Umbilical cord (tissue), 2 donors: Measurements from ENCODE around the gene VAMP1. TPM values are rescaled to one million over a fixed set of nuclear protein-coding genes. Genes with fewer than 3 reads are reported as not detected.
"Not testable (repeated sequence)": the region's sequence is repeated elsewhere in the genome, so short reads cannot be mapped to it uniquely, and the experiment has no call there.

Experiments used
- DNase-seq: peaks from one replicate; pipeline ENCODE4 v3.0.0-alpha.2; 2015; ENCODE audit warnings: low spot score
- total RNA-seq: library from RNA; depleted of rRNA; stranded (reverse); fragments of >200 nt; gene quantifications from one replicate; pipeline ENCODE4 v1.2.3, GENCODE V29; 2014; ENCODE audit warnings: low replicate concordance; ENCODE audit not compliant: insufficient read depth

Gene VAMP1
- total RNA-seq, 1 donor from 2014 or later = 1.2 TPM

DNA sequence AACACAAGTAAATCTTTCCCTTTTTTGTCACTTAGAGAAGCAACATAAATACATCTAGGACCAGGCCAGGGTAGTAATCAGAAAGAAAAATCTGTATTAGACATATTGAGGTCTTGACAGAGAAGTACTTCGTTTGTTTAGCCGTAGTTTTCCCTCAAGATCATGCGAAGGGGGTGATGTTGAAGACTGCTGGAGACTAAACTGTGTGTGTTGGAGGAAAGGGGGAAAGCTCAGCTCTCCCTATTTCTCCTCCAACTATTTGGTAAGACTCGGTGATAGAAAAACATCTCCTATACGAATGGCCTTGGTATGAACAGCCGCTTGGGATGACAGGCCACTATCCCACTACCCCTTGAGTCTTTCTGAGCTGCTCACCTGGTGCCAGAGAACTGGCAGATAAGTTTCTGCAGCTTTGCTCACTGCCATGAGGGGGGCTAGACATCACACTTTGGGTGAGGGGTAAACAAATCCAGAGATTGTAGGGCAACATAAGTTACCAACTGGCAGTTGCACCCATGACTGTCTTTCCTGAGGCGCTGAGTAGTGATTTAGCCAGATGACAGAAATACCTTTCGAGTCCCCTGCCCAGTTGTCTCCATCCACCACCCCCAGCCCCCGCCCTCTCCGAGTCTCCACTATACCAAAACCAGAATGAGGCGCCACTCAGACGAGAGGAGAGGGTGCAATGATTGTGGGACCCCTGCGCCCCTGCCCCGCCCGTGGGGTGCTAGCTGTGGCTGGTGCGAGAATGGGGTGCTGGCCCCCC, 685 bp downstream of the VAMP1 start:
- DNase-seq = no peak

DNA sequence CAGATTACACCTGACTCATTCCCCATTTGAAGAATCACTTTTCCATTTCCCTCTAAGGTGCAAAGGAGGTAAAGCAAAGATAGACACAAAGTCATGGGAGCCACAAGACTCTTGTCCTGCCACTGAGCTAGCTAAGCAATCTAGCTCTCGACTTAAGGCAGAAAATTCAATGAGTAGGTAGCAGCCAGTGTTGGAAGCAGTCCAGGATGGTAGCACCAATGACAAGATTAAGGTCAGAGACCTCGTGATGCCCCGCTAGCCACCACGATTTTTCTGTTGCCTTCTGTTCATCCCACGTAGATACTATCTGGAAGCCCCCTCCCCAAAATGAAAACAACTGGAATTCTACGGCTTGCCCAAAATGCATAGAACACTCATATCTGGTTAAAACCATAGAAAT, 1.4 kb downstream of the VAMP1 start:
- DNase-seq = no peak

DNA sequence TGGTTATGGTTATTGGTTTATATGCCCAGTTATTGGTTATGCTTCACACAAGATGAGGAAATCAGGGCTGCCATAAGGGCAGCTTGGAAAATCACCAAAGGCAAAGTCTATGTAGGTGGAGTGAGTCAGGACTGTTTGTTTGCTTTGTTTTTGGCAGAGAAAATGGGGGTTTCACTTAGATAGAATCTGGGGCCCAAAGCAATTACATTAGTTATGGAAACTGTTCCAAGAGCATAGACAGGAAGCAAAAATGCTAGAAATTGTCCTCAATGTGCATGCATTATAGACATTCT, 2.2 kb downstream of the VAMP1 start:
- no peak for DNase-seq

DNA sequence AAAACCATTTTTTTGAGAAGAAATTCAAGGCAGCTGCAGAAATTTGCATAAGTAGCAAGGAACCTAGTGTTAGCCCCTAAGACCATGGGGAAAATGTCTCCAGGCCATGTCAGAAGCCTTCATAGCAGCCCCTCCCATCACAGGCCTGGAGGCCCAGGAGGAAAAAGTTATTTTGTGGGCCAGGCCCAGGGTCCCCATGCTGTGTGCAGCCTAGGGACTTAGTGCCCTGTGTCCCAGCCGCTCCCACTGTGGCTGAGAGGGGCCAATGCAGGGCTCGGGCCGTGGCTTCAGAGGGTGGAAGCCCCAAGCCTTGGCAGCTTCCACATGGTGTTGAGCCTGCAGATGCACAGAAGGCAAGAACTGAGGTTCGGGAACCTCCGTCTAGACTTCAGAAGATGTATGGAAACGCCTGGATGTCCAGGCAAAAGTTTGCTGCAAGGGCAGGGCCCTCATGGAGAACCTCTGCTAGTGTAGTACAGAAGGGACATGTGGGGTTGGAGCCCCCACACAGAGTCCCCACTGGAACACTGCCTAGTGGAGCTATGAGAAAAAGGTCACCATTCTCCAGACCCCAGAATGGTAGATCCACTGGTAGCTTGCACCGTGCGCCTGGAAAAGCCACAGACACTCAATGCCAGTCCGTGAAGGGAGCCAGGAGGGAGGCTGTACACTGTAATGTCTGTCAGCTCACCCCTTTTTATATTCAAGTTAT, 2.8 kb downstream of the VAMP1 start:
- DNase-seq = not testable (repeated sequence)

DNA sequence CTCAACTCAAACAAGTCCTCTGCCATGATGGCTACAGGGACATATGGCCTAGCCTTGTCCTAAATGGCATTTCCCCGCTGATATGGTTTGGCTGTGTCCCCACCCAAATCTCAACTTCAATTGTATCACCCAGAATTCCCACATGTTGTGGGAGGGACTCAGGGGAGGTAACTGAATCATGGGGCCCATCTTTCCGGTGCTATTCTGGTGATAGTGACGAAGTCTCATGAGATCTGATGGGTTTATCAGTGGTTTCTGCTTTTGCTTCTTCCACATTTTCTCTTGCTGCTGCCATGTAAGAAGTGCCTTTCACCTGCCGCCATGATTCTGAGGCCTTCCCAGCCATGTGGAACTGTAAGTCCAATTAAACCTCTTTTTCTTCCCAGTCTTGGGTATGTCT, 3.7 kb downstream of the VAMP1 start:
- not testable (repeated sequence) for DNase-seq

DNA sequence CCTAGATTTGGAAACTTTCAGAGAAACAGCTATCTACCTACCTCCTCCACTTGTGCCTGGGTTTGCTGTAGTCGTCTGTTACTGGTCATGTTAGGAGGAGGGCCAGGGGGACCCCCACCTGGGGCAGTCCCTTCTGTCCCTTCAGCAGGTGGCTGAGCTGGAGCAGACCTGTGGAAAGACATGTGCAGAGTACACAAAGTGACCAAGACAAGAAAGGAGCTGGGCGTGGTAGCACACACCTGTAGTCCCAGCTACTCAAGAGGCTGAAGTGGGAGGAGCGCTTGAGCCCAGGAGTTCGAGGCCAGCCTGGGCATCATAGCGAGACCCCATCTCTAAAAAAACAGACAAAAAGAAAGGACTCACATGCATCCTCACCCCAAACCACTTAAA, 4.3 kb downstream of the VAMP1 start:
- no peak for DNase-seq

DNA sequence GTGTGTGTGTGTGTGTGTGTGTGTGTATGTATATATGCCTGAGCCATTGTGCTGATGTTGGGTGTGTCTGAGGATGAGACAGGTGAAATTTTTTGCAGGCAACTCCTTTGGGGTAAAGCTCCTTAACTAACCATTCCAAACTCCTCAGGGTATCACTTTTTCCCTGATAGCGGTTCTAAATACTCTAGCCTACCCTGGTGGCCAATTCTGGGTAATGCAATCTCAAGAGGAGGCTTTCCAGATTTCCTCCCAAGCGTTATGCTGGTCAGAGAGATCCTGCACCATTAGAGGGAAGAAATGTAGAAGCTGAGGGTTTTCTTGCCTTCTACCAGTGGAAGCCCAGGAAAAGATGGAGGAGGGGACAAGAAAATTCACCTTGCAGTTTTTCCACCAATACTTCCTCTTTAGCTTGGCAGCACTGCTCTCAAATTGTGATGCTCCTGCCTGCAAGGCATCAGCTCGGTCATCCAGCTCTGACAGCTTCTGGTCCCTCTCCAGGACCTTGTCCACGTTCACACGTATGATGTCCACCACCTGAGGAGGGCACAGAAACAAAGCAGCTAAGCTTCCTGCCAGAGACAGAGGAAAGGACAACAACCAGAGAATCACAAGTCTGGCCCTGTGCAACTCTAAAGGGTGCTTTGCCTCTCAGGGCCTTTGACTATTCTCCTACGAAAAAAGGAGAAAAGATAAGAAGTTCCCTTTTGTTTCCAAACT, 4.9 kb downstream of the VAMP1 start:
- peak; percentile 78 for DNase-seq

DNA sequence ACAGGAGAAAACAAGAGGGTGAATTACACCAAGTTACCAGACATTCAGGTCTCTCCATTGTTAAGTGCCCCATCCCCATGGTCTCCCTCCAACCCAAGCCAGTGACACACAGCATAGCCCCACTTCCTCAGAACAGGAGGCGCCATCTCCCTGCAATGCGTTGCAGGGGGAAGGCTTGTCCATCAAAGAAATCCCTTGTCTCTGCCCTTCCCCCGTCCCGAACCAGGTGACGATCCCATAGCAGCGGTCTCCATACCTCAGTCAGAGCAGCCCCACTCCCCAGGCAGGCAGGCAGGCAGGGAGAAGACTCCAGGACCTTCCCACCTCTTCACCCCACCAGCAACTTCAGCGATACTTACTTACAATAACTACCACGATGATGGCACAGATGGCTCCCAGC, 5.9 kb downstream of the VAMP1 start:
- DNase-seq = no peak

DNA sequence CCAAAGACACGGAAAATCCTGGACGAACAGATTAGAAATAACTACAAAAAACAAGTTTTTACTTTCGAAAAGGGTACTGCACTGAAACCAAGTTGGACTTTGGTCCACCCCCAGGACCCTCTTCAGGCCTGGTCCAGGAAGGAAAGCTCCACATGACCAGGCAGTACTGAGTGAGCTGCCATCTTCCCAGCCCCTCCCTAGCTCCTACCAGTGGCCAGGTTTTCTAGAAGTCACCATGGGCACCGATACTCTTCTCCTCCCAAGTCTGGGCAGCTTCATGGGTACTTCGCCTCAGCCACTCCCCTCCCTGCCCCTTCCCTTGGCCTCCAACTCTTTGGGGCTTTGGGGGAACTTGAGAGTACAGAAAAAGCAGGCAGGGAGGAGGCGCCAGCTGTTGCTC, 6.6 kb downstream of the VAMP1 start:
- DNase-seq = no peak

DNA sequence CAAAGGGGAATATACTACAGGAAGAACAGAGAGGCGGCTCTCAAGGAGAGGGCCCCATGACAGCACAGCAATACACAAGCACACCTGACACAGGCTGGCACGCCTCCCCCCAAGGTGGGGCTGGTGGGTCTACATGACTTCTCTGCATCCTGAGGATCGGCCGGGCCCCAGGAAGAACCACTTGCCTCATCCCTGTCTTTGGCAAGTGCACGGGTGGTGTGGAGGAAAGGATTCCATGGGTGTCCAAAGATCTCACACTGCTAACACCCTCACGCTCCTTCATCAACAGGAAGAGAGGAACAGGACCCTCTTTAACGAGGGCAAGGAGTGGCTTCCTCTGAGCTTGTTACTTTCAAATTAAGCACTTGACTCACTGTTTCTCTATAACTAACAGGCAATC, 7.3 kb downstream of the VAMP1 start:
- no peak for DNase-seq

DNA sequence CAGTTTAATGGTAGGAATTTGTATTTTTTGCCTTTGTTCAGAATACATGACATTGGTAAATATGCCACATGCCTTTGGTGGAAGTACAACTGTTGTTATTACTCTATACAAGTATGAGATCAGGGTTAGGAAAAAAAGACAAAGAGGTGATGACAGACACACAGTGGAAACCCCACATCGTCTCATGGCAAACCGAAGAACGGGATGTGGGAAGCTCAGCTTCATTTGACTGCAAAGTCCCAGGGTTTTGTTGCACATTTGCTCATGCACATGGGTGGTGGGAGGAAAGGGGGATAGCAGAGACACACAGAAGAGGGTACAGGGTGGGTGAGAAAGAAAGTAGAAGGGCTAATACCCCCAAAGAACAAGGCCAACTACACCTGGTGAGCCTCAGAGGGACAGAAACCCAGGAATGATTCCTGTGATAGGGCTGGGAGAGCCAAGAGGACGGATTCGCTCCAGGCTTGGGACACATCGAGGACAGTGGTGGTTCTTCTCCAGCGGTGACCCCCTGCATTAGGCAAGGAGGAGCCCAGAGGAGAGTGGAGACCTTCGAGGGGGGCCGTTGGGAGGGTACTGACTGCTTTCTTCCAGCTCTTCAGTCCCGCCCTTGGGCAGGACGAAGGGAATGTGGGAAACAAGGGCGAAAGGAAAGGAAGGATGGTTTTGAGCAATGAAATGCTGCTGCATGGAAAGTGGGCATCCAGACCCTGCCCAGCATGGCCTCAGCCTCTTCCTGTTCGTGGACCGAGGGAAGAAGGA, 8.1 kb downstream of the VAMP1 start:
- no peak for DNase-seq

DNA sequence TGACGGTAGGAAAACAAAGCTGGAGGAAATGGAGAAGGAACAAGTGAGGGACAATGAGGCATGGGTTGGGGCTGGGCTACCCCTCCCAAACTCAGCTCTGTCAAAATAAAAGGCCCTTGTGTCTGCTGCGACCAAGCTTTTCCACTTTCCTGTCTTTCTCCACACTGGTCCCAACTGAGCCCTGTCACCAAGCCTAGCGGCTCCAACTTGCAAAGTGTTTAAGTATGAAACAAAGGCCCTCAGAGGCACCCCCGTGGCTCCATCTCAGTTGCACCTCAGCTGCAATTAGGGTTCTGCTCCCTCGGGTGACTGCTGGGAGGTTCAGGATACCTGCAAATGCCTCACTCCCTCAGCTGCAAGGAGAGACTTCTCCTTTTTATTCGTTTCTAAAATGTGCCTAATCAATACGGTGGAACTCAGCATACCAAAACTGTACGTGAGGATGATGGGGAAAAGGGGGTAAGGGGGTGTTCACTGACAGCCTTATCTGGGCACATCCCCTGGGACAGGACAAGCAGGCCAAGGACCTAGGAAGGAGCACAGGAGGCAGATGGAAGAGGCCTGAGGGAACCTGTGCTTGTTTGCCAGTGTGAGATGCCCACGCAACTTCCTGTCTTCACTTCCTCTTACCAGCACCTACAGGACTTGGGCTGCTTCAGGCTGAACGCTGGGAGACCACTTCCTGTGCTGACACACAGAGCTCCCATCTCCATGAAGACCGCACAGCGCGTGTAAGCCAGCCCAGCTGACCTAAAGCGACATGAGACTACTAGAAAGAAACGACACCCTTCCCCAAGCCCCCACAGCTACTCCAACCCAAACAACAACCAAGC, 8.9 kb downstream of the VAMP1 start:
- DNase-seq = peak; percentile 40

DNA sequence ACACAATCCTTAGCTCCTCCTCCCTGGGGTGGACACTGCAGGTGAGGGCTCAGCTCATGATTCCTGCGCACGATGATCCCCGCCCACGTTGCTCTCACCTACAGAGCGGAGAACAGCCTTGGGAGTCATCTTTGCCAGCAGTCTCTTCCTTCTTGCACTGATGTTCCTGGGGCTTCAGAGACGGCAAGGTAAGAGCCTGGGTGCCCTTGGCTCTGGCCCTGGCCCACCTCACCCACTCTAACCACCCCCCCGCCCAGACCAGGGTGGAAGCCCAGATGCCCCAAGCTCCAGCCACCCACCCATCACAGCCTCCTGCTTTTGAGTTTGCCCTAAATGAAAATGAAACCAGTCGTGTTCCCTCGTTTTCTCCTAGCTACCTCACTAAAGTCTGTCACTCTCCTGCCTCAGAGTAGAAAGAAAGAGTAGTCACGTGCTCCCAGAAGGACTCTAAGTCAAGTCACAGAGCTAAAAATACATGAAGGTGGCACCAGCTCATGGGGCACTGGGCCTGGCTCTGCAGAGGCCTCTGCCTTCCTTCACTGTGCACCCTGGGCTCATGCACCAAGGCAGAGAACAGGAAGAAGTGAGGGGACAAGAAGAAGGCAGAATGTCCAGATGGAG, 9.6 kb downstream of the VAMP1 start:
- DNase-seq = no peak

DNA sequence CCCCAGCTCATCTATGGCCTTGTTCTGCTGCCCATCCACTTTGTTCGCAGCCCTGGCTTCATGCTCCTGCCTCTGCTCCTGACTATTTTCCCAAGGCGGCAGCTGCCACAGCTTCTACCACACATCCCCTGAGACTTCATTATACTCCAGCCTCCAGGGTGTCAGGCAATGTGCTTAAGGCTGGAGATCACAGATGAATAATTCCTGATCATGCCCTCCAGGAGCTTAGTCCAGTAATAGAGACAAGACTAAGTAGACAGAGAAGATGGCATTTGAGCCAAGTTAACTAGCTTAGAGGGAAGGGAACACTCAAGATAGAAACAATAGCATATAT, 11.5 kb downstream of the VAMP1 start:
- no peak for DNase-seq

DNA sequence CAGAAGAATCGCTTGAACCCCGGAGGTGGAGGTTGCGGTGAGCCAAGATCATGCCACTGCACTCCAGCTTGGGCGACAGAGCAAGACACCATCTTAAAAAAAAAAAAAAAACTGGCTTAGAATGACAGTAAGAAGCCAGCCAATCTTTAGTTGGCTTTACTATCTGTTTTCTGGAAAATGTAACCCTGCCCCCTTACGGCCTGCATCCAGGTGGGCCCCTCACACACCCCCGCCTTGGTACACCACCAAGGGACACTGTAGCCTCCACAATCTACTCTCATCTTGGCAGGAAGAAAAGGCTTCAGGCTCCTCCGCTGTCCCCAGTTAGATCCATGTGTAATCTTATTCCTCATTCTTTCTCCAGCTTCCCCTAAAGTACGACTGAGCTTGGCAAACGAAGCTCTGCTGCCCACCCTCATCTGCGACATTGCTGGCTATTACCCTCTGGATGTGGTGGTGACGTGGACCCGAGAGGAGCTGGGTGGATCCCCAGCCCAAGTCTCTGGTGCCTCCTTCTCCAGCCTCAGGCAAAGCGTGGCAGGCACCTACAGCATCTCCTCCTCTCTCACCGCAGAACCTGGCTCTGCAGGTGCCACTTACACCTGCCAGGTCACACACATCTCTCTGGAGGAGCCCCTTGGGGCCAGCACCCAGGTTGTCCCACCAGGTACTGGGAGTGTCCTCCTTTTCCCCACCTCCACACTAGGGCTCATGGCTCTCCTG, 12.0 kb downstream of the VAMP1 start:
- no peak for DNase-seq

DNA sequence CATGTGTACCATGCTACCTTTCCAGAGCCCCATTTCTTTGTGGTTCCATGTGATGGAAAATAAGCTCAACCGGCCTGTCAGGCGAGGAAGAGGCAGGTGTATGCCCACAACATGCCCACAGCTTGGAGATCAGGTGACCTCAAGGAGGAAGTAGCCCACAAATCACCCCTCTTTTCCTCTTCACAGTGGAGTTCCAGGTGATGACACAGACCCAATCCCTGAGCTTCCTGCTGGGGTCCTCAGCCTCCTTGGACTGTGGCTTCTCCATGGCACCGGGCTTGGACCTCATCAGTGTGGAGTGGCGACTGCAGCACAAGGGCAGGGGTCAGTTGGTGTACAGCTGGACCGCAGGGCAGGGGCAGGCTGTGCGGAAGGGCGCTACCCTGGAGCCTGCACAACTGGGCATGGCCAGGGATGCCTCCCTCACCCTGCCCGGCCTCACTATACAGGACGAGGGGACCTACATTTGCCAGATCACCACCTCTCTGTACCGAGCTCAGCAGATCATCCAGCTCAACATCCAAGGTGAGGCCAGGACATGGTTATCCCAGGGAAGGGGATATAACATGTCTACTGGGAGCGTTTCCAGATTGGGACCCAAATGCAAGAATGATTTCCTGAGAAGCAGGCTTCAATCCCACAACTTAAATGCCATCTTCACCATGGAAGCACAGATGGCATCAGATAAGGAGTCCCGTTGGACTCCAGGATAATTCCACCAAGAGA, 13.1 kb downstream of the VAMP1 start:
- DNase-seq = no peak

DNA sequence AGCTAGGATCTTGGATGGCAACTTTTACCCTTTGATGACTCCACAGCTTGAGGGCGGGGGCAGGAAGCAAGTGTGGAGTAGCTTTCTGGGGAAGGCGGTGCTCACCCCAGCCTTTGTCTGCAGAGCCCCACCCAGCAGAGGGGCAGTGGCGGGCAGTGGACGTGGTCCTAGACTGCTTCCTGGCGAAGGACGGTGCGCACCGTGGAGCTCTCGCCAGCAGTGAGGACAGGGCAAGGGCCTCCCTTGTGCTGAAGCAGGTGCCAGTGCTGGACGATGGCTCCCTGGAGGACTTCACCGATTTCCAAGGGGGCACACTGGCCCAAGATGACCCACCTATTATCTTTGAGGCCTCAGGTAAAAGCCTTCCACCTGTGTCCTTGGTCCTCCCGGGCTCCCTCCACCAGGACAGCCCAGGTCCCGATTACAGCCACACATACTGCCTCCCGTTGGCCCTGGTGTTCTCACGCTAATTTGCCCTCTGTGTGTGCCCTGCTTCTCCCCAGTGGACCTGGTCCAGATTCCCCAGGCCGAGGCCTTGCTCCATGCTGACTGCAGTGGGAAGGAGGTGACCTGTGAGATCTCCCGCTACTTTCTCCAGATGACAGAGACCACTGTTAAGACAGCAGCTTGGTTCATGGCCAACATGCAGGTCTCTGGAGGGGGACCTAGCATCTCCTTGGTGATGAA, 17.4 kb downstream of the VAMP1 start:
- no peak for DNase-seq

DNA sequence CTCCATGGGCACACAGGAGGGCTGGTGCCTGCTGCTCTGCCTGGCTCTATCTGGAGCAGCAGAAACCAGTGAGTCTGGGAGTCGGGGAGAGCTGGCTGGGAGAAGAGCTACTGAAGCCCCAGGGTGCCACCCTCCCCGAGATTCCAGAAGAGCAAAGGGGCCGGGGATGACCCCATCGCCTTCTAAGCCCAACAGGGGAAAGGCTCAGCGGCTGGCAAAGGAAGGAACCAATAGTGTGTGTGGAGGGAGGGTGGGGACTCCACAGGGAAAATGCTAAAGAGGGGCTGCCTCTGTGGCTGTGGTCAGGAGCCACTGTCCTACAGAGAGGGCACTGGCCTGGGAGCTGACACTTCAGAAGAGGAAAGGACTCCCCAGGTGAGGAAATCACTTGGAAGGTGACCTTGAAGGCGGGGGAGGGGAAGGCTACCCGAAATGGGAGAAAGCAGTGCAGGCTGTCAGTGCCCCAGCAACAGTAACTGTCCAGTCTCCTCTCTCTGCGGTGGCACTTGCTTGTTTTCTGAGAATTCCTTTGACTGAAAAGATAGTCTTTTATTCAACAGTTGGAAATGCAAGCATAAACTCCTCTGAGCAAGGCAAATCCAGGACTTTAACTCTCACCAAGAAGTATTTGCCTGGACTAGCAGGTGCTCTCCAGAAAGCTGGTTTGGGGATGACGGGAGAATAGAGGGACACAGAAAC, 18.1 kb downstream of the VAMP1 start:
- DNase-seq = peak; percentile 40
